Measurements from ENCODE around the gene CSNK1D.

DNA sequence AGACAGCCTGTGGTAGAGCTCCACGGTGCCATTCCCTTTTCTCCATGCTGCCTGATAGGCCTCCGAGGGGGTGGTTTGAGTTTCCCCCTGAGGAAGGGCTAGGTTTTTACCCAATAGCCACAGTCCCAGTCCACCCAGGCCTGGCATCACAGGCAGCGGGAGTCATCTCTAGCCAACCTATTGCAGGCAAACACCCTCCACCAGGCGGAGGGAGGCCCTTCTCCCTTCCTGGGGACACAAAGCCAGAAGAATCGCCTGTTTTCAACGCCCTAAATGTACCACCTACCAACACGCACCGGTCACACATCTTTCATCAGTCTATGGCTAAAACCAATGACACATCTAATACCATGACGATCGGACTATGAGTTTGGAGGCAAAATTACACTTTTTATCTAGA is 7.4 kb downstream of the CSNK1D start:
- TF ChIP-seq POLR2A (IDR thresholded peaks at IDR 0.05), result no peak
- TF ChIP-seq, protein P1, sequence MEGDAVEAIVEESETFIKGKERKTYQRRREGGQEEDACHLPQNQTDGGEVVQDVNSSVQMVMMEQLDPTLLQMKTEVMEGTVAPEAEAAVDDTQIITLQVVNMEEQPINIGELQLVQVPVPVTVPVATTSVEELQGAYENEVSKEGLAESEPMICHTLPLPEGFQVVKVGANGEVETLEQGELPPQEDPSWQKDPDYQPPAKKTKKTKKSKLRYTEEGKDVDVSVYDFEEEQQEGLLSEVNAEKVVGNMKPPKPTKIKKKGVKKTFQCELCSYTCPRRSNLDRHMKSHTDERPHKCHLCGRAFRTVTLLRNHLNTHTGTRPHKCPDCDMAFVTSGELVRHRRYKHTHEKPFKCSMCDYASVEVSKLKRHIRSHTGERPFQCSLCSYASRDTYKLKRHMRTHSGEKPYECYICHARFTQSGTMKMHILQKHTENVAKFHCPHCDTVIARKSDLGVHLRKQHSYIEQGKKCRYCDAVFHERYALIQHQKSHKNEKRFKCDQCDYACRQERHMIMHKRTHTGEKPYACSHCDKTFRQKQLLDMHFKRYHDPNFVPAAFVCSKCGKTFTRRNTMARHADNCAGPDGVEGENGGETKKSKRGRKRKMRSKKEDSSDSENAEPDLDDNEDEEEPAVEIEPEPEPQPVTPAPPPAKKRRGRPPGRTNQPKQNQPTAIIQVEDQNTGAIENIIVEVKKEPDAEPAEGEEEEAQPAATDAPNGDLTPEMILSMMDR (IDR thresholded peaks at IDR 0.05), result no peak

Measured in testis (tissue), 2 donors.